ENCODE results near the gene ZGLP1.

GRCh38 chr19:10339977-10340376 is 30.4 kb upstream of the ZGLP1 start:
- TF ChIP-seq, protein P1, sequence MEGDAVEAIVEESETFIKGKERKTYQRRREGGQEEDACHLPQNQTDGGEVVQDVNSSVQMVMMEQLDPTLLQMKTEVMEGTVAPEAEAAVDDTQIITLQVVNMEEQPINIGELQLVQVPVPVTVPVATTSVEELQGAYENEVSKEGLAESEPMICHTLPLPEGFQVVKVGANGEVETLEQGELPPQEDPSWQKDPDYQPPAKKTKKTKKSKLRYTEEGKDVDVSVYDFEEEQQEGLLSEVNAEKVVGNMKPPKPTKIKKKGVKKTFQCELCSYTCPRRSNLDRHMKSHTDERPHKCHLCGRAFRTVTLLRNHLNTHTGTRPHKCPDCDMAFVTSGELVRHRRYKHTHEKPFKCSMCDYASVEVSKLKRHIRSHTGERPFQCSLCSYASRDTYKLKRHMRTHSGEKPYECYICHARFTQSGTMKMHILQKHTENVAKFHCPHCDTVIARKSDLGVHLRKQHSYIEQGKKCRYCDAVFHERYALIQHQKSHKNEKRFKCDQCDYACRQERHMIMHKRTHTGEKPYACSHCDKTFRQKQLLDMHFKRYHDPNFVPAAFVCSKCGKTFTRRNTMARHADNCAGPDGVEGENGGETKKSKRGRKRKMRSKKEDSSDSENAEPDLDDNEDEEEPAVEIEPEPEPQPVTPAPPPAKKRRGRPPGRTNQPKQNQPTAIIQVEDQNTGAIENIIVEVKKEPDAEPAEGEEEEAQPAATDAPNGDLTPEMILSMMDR (IDR thresholded peaks at IDR 0.05): no peak
- TF ChIP-seq POLR2A (IDR thresholded peaks at IDR 0.05): no peak
